Memory B cell (primary cell): ENCODE data around the gene SLC1A2.

ENCODE experiments used
- ATAC-seq: fragments of 150-1000 bp; cut with Tn5 transposase; 2 replicates; pipeline ENCODE4 v1.10.0; 2021; ENCODE audit warnings: low read depth, mild to moderate bottlenecking, moderate library complexity
- DNase-seq, 2 donors: peaks; one replicate each; pipeline ENCODE4 v3.0.0; 2022; ENCODE audit warnings: low spot score in 2 of 2
- H3K27ac Mint-ChIP-seq: one replicate; pipeline ENCODE4 v1.8.0; 2022; ENCODE audit warnings: mild to moderate bottlenecking, moderate library complexity, mixed read lengths
- H3K27me3 Mint-ChIP-seq: one replicate; pipeline ENCODE4 v1.8.0; 2022; ENCODE audit warnings: mixed read lengths
- H3K36me3 Mint-ChIP-seq: one replicate; pipeline ENCODE4 v1.8.0; 2022; ENCODE audit warnings: mild to moderate bottlenecking, mixed read lengths
- H3K4me1 Mint-ChIP-seq: one replicate; pipeline ENCODE4 v1.8.0; 2022; ENCODE audit warnings: mixed read lengths
- H3K4me3 Mint-ChIP-seq: one replicate; pipeline ENCODE4 v1.8.0; 2022; ENCODE audit warnings: mild to moderate bottlenecking, moderate library complexity, mixed read lengths
- H3K9me3 Mint-ChIP-seq: one replicate; pipeline ENCODE4 v1.8.0; 2022; ENCODE audit warnings: mixed read lengths

SLC1A2 gene

DNA sequence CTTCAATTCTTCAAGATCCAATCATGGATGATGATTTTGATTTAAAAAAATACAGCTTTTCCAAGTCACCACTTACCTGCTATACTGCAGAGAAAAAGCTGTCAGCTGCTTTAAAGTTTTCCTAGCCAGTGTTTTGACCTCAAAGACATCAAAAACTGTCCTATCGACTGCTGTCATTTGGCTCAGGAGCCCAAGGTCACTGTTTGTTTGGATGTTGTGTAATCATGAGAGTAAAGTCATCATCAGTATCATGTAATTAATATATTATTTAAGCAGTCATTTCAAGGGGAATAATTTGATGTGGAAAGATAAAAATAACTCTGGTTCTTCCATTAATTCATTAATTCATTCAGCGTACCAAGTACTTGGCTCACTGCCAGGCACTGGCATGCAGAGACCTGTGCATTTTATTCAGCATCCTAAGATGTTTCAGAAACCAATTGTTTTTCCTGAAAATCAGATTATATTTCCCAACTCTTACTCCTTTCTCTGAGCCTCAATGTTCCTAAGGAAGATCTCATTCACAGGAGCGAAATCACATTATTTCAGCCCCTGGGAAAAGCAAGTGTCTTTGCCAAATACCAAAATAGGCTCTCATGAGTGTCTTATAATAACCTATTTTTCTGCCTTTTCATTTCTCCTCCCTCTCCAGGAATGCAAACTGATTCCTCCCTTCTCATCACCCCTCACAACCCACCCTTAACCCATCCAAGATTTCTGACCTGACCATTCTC lies 59.9 kb downstream of the SLC1A2 start:
- ATAC-seq: no peak
- no peaks in the 10 kb centered on the region for H3K36me3 Mint-ChIP-seq
- no peaks in the 10 kb centered on the region for H3K27me3 Mint-ChIP-seq
- H3K27ac Mint-ChIP-seq: no peak overlapping the region
- H3K9me3 Mint-ChIP-seq: no peaks in the 10 kb centered on the region
- no peak for DNase-seq
- no peak overlapping the region for H3K4me3 Mint-ChIP-seq
- peaks cover 5% of the 10 kb centered on the region for H3K4me1 Mint-ChIP-seq

GRCh38 chr11:35358391-35358790 lies 61.0 kb downstream of the SLC1A2 start:
- no peaks in the 10 kb centered on the region for H3K9me3 Mint-ChIP-seq
- peaks cover 5% of the 10 kb centered on the region for H3K4me1 Mint-ChIP-seq
- no peak for DNase-seq
- H3K36me3 Mint-ChIP-seq: no peaks in the 10 kb centered on the region
- no peak overlapping the region for H3K27ac Mint-ChIP-seq
- H3K27me3 Mint-ChIP-seq: no peaks in the 10 kb centered on the region
- ATAC-seq: no peak
- no peak overlapping the region for H3K4me3 Mint-ChIP-seq

- DNase-seq: no peak
- H3K27me3 Mint-ChIP-seq: no peaks in the 10 kb centered on the region
- peaks cover 7% of the 10 kb centered on the region for H3K4me1 Mint-ChIP-seq
- H3K4me3 Mint-ChIP-seq: no peak overlapping the region
- H3K9me3 Mint-ChIP-seq: no peaks in the 10 kb centered on the region
- ATAC-seq: no peak
- no peak overlapping the region for H3K27ac Mint-ChIP-seq
- no peaks in the 10 kb centered on the region for H3K36me3 Mint-ChIP-seq
Observed at GRCh38 chr11:35357923-35358322, 61.4 kb downstream of the SLC1A2 start.

- ATAC-seq: no peak
- H3K27me3 Mint-ChIP-seq: no peaks in the 10 kb centered on the region
Observed at GRCh38 chr11:35355102-35355749, 64.1 kb downstream of the SLC1A2 start.

GRCh38 chr11:35354644-35355043 lies 64.7 kb downstream of the SLC1A2 start:
- DNase-seq (no peak), ATAC-seq (no peak)
- Mint-ChIP-seq H3K27ac (no peak overlapping the region), H3K4me3 (no peak overlapping the region), H3K4me1 (peaks cover 9% of the 10 kb centered on the region), H3K27me3 (no peaks in the 10 kb centered on the region), H3K36me3 (no peaks in the 10 kb centered on the region), H3K9me3 (no peaks in the 10 kb centered on the region)

More at GRCh38 chr11:35355102-35355749, 64.1 kb downstream of the SLC1A2 start:
- H3K4me3 Mint-ChIP-seq: no peak overlapping the region
- H3K36me3 Mint-ChIP-seq: no peaks in the 10 kb centered on the region
- no peak overlapping the region for H3K27ac Mint-ChIP-seq
- peaks cover 9% of the 10 kb centered on the region for H3K4me1 Mint-ChIP-seq
- no peaks in the 10 kb centered on the region for H3K9me3 Mint-ChIP-seq
- DNase-seq: no peak

GRCh38 chr11:35352077-35352888 lies 67.1 kb downstream of the SLC1A2 start:
- Mint-ChIP-seq H3K4me1 (peaks cover 12% of the 10 kb centered on the region), H3K27me3 (no peaks in the 10 kb centered on the region), H3K36me3 (no peaks in the 10 kb centered on the region), H3K9me3 (no peaks in the 10 kb centered on the region), H3K27ac (no peak overlapping the region), H3K4me3 (no peak overlapping the region)
- ATAC-seq (no peak), DNase-seq (no peak)

- no peaks in the 10 kb centered on the region for H3K9me3 Mint-ChIP-seq
- H3K27me3 Mint-ChIP-seq: no peaks in the 10 kb centered on the region
- no peak overlapping the region for H3K27ac Mint-ChIP-seq
- no peaks in the 10 kb centered on the region for H3K36me3 Mint-ChIP-seq
- peaks cover 12% of the 10 kb centered on the region for H3K4me1 Mint-ChIP-seq
- no peak for ATAC-seq
- no peak for DNase-seq
- no peak overlapping the region for H3K4me3 Mint-ChIP-seq
Observed at GRCh38 chr11:35349897-35350296, 69.5 kb downstream of the SLC1A2 start.

DNA sequence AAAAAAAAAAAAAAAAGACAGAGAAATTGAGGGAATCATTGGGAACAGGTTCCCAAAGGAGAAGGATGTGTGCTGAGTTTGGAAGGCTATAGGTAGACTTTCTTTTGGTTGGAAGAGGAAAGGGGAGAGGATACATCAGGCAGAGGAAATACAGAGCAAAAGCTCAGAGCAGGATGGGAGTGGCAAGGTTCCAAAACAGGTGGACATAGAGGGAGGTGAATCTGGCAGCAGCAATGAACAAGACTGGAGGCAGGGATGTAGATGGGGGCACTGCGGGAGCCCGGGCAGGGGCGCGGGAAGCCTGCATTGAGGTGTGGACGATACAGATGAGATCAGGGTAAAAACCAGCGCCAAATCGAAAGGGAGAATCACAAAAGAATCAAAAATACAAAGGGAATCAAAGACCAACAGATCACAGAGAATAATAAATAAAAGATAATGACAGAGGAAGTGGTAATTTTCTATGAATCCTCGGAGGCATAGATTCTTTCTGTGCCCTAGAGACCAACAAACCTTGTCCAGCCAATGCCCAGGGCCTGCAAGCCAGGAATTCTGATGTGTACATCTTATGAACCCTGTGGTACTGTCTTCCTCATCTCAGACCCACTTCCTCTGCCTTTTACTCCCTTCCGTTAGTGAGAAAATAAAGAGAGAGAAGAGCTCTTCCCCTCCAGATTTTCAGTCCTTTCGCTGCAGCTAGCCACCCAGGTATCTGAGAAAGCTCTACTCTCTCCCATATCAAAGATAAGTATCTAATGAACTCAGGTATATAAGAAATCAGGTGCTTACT lies 70.3 kb downstream of the SLC1A2 start:
- H3K4me3 Mint-ChIP-seq: no peak overlapping the region
- DNase-seq (no peak), ATAC-seq (no peak)
- no peaks in the 10 kb centered on the region for H3K9me3 Mint-ChIP-seq
- H3K4me1 Mint-ChIP-seq: peaks cover 12% of the 10 kb centered on the region
- H3K27me3 Mint-ChIP-seq: no peaks in the 10 kb centered on the region
- no peaks in the 10 kb centered on the region for H3K36me3 Mint-ChIP-seq
- H3K27ac Mint-ChIP-seq: no peak overlapping the region

GRCh38 chr11:35347921-35348331 lies 71.4 kb downstream of the SLC1A2 start:
- no peak for DNase-seq
- Mint-ChIP-seq H3K27ac (no peak overlapping the region), H3K27me3 (no peaks in the 10 kb centered on the region), H3K36me3 (no peaks in the 10 kb centered on the region), H3K9me3 (no peaks in the 10 kb centered on the region), H3K4me3 (no peak overlapping the region), H3K4me1 (peaks cover 19% of the 10 kb centered on the region)
- no peak for ATAC-seq

DNA sequence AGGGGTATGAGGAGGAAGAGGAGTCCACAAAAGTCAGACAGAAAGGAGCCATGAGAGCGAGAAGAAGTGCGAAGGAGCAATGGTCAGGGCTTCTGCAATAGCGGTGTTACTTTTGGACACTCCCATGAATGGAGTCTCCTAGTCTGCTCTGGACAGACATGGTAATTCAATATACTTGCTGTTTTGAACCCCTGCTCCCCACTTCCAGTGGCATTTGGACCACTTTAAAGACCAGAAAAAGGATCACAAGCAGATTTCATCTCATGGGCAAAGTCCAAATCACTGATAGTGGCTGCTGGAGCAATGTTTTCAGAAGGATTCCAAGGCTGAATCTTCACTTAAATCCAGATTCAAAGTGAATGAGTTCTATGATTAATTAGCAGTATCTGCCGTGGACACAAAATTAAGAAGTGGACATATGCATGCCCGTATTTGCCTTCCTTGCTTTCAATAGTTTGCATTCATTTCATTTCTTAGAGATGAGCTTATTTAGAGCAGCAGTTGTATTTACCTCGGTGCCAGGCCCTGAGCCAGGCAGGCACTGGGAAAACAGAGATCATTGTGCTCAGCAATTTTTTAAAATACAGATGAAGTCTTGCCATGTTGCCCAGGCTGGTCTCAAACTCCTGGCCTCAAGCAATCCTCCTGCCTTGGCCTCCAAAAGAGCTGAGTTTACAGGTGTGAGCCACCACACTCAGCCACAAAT lies 72.0 kb downstream of the SLC1A2 start:
- Mint-ChIP-seq H3K27ac (no peak overlapping the region), H3K4me1 (peaks cover 19% of the 10 kb centered on the region), H3K36me3 (no peaks in the 10 kb centered on the region), H3K27me3 (no peaks in the 10 kb centered on the region), H3K9me3 (no peaks in the 10 kb centered on the region), H3K4me3 (no peak overlapping the region)
- ATAC-seq (no peak), DNase-seq (no peak)

- no peak for ATAC-seq
- H3K9me3 Mint-ChIP-seq: no peaks in the 10 kb centered on the region
- no peak overlapping the region for H3K4me3 Mint-ChIP-seq
- H3K27me3 Mint-ChIP-seq: no peaks in the 10 kb centered on the region
- H3K4me1 Mint-ChIP-seq: peaks cover 19% of the 10 kb centered on the region
- H3K36me3 Mint-ChIP-seq: no peaks in the 10 kb centered on the region
- no peak for DNase-seq
- no peak overlapping the region for H3K27ac Mint-ChIP-seq
Observed at GRCh38 chr11:35346472-35347156, 72.7 kb downstream of the SLC1A2 start.

DNA sequence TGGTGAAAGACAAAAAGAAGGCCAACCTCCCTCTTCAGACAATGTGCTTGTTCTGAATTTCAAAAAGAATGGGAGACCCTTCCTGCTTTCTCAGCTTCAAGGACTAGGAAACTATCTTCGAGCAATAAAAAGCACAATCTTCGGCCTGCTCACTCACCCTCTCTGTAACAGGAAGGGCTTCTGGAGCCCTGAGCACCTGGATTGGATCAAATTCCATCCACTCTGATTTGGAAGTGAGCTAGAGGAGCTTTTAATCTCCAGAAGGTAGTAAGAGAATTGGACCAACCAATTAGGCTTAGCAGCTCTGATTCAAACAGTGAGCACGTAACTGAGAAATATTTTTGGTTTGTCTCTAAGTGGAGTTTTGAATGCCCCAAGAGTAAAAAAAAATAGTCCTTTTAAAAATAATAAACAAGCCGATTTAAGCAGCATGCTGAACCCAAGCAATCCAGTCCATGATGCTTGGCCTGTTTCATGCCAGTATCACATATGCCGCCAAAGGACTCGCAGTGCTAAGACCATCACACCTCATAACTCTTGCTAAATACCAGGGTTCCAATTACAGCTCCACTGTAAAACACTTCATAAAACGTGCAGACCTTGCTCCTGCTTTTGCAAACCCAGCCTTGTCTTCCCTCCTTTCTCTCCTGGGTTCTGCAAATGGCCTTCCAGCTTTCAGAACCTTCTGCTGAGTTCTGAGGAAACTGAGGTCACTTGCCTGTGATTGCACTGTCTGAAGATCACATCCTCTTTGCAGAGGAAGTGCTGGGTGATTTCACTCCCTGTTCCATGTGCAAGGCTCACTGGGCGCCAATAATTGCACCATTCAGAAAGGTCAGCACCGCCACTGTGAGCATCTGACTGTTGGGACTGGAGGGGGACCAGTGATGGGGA lies 74.4 kb downstream of the SLC1A2 start:
- H3K36me3 Mint-ChIP-seq: no peaks in the 10 kb centered on the region
- H3K4me3 Mint-ChIP-seq: no peak overlapping the region
- H3K4me1 Mint-ChIP-seq: peaks cover 19% of the 10 kb centered on the region
- H3K9me3 Mint-ChIP-seq: no peaks in the 10 kb centered on the region
- ATAC-seq (no peak), DNase-seq (no peak)
- H3K27me3 Mint-ChIP-seq: no peaks in the 10 kb centered on the region
- no peak overlapping the region for H3K27ac Mint-ChIP-seq
